ENCODE data around the gene WDR46. TPM values are rescaled to one million over a fixed set of nuclear protein-coding genes. Genes with fewer than 3 reads are reported as not detected.

WDR46 gene
- total and polyA plus RNA-seq, 2 of the 13 experiments (the other 11 are each of a cell fraction or from before 2014, with no cell fraction given) = 47.4 to 105 TPM

GRCh38 chr6:33299237-33299944 is 10.4 kb upstream of the WDR46 start (continued):
- TF ChIP-seq NR2F6 (IDR thresholded peaks at IDR 0.05) = no peak
- peak; percentile 35; the same call in 1 of the 2 replicates for TF ChIP-seq NR2F6 (CRISPR knock-in tag; IDR thresholded peaks at IDR 0.05)
- TF ChIP-seq ADNP (CRISPR knock-in tag; IDR thresholded peaks at IDR 0.05) = no peak; the same call in 1 of the 2 replicates
- peak; percentile 37; the same call in 1 of the 2 replicates for TF ChIP-seq ZNF121 (CRISPR knock-in tag; IDR thresholded peaks at IDR 0.05)
- peak; percentile 85; the same call in 1 of the 2 replicates for TF ChIP-seq ZNF276 (CRISPR knock-in tag; IDR thresholded peaks at IDR 0.05; ENCODE audit: low read depth)
- TF ChIP-seq ZNF34 (CRISPR knock-in tag; IDR thresholded peaks at IDR 0.05; ENCODE audit: borderline replicate concordance) = peak; percentile 84; the same call in 1 of the 2 replicates
- peak; percentile 64 for TF ChIP-seq SP2 (CRISPR knock-in tag; IDR thresholded peaks at IDR 0.05)
- TF ChIP-seq ZNF558 (CRISPR knock-in tag; IDR thresholded peaks at IDR 0.05; ENCODE audit: borderline replicate concordance) = peak; percentile 89; the same call in 1 of the 2 replicates
- TF ChIP-seq SKI (IDR thresholded peaks at IDR 0.05; ENCODE audit: partially characterized antibody) = peak; percentile 19
- no peak for TF ChIP-seq ZNF646 (CRISPR knock-in tag; IDR thresholded peaks at IDR 0.05)
- TF ChIP-seq FOXO4 (CRISPR knock-in tag; conservative IDR thresholded peaks at IDR 0.05) = no peak
- TF ChIP-seq ZNF232 (CRISPR knock-in tag; IDR thresholded peaks at IDR 0.05; ENCODE audit: borderline replicate concordance) = peak; percentile 91
- TF ChIP-seq ZSCAN25 (CRISPR knock-in tag; IDR thresholded peaks at IDR 0.05) = no peak; the same call in 1 of the 2 replicates
- peak; percentile 47 for TF ChIP-seq RARA (CRISPR knock-in tag; IDR thresholded peaks at IDR 0.05)
- TF ChIP-seq ATF2 (CRISPR knock-in tag; IDR thresholded peaks at IDR 0.05) = peak; percentile 86
- peak; percentile 81; the same call in 1 of the 2 replicates for TF ChIP-seq ZNF704 (CRISPR knock-in tag; IDR thresholded peaks at IDR 0.05; ENCODE audit: borderline replicate concordance)
- no peak for TF ChIP-seq ZNF292 (CRISPR knock-in tag; IDR thresholded peaks at IDR 0.05; ENCODE audit: borderline replicate concordance, low read depth)
